Pulmonary artery endothelial cell (primary cell): ENCODE measurements around the gene IPO9. TPM values are rescaled to one million over a fixed set of nuclear protein-coding genes. Genes with fewer than 3 reads are reported as not detected.

Experiments
- DNase-seq: peaks from one replicate; pipeline ENCODE4 v3.0.0-alpha.2; 2011; ENCODE audit warnings: low read depth, low spot score
- total RNA-seq: library from RNA; depleted of rRNA; stranded (reverse); fragments of >200 nt; gene quantifications from 2 replicates; pipeline ENCODE4 v1.2.3, GENCODE V29; 2014

Gene IPO9
- total RNA-seq: 24.9 and 37.7 TPM in 2 replicates

GRCh38 chr1:201828820-201829774, at the start of gene IPO9:
Gene IPO9, plus strand, starts transcription at chr1:201829157. Its CDS starts 53 bp downstream, at chr1:201829210.
- peak; percentile 74 for DNase-seq

GRCh38 chr1:201779351-201779880, 49.5 kb upstream of the IPO9 start:
- DNase-seq: no peak

- DNase-seq: no peak
Observed at GRCh38 chr1:201780952-201781351, 48.0 kb upstream of the IPO9 start.

GRCh38 chr1:201781437-201781836, 47.5 kb upstream of the IPO9 start:
- DNase-seq: peak; percentile 83

- no peak for DNase-seq
Observed at GRCh38 chr1:201782353-201782752, 46.6 kb upstream of the IPO9 start.

- no peak for DNase-seq
Observed at GRCh38 chr1:201783058-201783457, 45.9 kb upstream of the IPO9 start.

- DNase-seq: no peak
Observed at GRCh38 chr1:201783572-201783971, 45.4 kb upstream of the IPO9 start.

GRCh38 chr1:201785291-201785690, 43.7 kb upstream of the IPO9 start:
- no peak for DNase-seq

GRCh38 chr1:201786824-201787223, 42.1 kb upstream of the IPO9 start:
- no peak for DNase-seq

GRCh38 chr1:201788296-201788695, 40.7 kb upstream of the IPO9 start:
- no peak for DNase-seq

GRCh38 chr1:201789245-201789644, 39.7 kb upstream of the IPO9 start:
- DNase-seq: no peak

GRCh38 chr1:201790261-201790660, 38.7 kb upstream of the IPO9 start:
- DNase-seq: peak; percentile 56

- DNase-seq: no peak
Observed at GRCh38 chr1:201791051-201791778, 37.7 kb upstream of the IPO9 start.

- DNase-seq: no peak
Observed at GRCh38 chr1:201791779-201792173, 37.2 kb upstream of the IPO9 start.

- DNase-seq: peak; percentile 63
Observed at GRCh38 chr1:201792534-201793305, 36.2 kb upstream of the IPO9 start.

GRCh38 chr1:201793306-201793925, 35.5 kb upstream of the IPO9 start:
- no peak for DNase-seq

GRCh38 chr1:201795066-201795465, 33.9 kb upstream of the IPO9 start:
- DNase-seq: no peak

- DNase-seq: no peak
Observed at GRCh38 chr1:201800246-201800645, 28.7 kb upstream of the IPO9 start.

GRCh38 chr1:201806801-201807200, 22.2 kb upstream of the IPO9 start:
- DNase-seq: no peak

GRCh38 chr1:201807958-201808632, 20.9 kb upstream of the IPO9 start:
- DNase-seq: no peak
